Tibial nerve (tissue), 4 donors: Measurements from ENCODE around the gene KLRC1.

Source experiments
- CTCF ChIP-seq, 5 experiments: fragments of 200-600 bp in 3 of 5; fragments of 450-650 bp in 2 of 5; sonication (generic) in 3 of 5; IDR thresholded peaks; one replicate each; pipeline ENCODE4 v1.5.1; 2016 to 2019; ENCODE audit warnings: antibody characterized with exemption in 5 of 5, mild to moderate bottlenecking in 3 of 5, moderate library complexity in 2 of 5
- EP300 ChIP-seq, 2 donors: sonication (generic); formaldehyde crosslinking; IDR thresholded peaks; one replicate each; pipeline ENCODE4 v1.6.1; 2017; ENCODE audit warnings: antibody characterized with exemption in 2 of 2, mild to moderate bottlenecking in 1 of 2

DNA sequence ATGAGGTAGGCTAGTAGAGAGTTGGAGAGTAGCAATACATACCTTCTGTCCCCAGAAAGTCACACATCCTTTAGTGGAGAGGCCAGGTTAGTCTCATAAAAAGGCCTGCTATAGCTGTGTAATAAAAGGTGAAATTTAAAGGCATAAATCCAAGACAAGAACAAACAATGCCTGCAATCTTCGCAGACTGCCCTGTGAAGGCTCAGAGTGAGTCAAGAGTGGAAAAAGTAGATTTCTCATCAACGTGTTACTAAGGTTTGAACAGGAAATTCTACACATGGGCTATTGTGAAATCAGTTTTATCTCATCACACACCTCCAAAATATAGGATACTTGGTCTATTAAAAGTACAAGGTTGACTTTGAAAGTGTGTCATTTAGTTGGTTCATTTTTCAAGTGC lies at the start of gene KLRC1:
- TF ChIP-seq EP300 (IDR thresholded peaks at IDR 0.05) (no peak), CTCF (IDR thresholded peaks at IDR 0.05) (no peak)
